HL-60/S4 (cell line): ENCODE data around the gene ADK.
"Not testable (repeated sequence)": the region's sequence is repeated elsewhere in the genome, so short reads cannot be mapped to it uniquely, and the experiment has no call there.

Experiments used
- in situ Hi-C: fragments of 300-500 bp; cut with MboI; formaldehyde crosslinking; loops from 2 replicates; pipeline ENCODE4 v1.14.3; 2022; ENCODE audit warnings: low sequenced_read_pairs

The ADK gene

DNA sequence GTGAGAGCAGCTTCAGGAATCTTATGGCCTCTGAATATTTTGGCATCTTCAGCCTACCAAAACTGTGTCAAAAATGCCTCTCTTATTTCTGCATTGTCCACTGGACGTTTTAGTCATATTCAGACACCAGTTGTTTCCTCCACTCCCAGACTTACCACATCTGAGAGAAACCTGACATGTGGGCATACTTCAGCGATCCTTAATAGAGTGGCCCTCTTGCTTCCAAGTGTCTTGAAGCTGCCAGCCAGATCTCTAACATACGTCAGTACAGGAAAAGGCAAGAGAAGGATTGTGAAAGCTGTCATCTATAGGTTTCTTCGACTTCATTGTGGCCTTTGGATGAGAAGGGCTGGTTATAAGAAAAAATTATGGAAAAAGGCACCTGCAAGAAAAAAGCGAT lies 376.6 kb downstream of the ADK start:
- in situ Hi-C loops, result not testable (repeated sequence)

DNA sequence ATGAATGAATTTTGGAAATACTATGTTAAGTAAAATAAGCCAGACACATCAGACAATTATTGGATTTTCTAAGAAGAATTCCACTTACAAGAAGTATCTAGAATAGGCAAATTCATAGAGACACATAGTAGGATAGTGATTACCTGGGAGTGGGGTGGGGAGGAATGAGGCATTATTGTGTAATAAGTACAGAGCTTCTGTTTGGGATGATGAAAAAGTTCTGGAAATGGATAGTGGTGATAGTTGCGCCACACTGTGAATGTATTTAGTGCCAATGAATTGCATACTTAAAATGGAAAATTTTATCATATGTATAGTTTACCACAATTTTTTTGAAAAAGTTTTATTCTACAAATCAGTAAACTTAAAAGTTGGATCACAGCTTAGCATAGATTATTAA lies 378.2 kb downstream of the ADK start:
- in situ Hi-C loops, result no loop called here

DNA sequence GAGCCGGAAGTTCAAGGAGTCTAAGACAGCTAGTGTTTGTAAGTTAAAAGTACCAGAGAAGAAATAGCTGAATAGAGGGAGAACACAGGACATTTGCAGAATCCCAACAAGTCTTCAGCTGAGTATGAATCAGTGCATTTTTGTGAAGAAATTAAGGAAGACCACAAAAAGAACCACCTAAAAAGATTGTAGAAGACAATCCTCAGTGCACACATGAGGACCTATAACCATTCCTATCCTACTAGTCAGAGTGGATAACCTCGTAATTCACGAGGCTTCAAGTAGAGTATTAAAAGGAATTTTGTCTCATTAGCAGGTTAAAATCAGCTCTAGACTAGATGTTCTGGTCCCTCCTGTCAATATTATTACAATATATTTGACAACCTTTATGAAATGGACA lies 380.0 kb downstream of the ADK start:
- in situ Hi-C loops, result no loop called here

DNA sequence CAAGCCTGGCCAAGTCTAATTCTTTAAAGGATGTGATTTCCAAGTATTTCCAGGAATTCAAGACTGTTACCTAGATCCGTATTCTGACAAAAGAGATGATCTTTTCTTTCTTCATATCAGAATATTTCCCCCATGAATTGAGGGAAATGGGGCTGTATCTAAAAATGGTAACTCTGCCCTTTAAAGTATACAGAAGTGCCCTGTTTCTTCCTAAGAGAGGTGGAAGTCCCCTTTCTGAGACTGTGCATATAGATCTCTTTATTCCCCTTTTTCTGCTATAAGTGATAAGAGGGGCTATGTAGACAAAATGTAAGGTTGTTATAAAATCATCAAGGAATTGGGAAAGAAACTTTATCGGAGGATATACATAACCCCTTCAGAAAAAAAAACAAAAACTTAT lies 388.3 kb downstream of the ADK start:
- in situ Hi-C loops, result no loop called here

DNA sequence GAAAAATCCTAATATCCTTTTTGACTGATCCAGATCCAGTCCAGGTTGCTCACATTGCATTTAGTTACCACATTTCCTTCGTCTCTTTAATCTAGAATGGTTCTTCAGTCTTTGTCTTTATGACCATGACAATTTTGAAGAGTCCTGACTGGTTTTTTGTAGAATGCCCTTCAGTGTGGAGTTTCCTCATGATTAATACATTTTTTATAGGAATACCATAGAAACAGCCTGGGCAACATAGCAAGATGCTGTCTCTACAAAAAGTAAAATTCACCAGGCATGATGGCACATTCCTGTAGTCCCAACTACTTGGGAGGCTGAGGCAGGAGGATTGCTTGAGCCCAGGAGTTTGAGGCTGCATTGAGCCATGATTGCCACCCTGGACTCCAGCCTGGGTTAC lies 390.4 kb downstream of the ADK start:
- in situ Hi-C loops, result no loop called here

DNA sequence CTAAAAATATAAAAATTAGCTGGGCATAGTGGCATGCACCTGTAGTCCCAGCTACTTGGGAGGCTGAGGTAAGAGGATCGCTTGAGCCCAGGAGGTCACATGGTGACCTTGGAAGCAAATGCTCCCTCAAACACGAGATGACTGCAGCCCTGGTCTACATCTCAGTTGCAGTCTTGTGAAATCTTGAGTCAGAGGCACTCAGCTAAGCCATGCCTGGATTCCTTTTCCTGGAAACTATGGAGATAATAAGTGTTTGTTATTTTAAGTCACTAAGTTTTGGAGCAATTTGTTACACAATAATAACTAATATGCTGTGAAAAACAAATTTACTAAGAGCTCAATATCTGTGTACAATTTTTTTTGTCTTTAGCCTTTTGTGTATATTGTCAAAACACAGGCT lies 391.1 kb downstream of the ADK start:
- in situ Hi-C loops, result no loop called here

DNA sequence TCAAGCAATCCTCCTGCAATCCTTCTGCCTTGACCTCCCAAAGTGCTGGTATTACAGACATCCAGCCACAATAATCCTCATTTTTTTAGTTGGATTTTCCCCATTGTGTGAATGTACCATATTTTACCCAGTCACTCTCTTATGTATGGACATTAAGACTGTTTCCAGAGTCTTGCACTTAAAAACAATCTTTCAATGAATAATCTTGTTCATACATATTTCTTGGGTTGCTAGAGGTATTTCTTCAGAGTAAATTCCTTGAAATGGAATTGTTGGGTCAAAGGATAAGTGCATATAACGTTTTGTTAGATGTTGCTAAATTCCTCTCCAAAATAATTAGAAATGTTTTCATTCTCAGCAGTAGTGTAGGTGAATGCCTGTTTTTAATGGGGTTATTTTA lies 392.3 kb downstream of the ADK start:
- in situ Hi-C loops, result no loop called here

DNA sequence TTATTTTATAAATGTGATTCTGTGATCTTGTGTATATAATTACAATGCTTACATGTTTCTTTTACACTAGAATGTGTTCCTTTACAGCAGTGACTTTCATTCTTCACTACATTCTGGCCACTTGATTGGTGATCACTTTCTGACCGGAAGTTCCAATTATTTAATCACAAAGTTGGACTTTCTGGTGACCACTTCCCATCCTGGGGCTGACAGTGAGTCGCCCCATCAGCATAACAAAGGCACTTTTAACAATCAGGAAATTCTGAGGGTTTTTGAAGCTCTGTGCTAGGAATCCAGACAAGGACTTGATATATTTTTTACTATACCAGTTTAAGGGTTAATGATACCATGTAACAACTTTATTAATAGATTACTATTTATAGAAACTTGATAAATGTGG lies 393.1 kb downstream of the ADK start:
- in situ Hi-C loops, result no loop called here

DNA sequence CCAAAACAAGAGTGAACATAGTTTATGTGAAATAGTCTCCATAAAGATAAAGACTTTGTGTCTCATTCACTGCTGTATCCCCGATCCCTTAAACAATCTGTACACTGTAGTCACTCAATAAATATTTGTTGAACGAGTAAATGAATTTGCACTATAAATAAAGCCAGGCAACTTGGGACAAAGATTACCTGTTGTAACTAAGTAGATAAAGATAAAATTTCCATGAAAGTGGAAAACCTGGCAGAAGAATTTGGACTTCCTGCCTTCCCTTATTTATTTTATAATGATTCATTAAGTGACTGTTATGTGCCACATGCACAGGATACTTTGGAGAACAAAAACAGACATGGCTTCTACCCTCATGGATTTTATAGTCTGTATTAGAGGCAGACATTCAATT lies 397.7 kb downstream of the ADK start:
- in situ Hi-C loops, result no loop called here

DNA sequence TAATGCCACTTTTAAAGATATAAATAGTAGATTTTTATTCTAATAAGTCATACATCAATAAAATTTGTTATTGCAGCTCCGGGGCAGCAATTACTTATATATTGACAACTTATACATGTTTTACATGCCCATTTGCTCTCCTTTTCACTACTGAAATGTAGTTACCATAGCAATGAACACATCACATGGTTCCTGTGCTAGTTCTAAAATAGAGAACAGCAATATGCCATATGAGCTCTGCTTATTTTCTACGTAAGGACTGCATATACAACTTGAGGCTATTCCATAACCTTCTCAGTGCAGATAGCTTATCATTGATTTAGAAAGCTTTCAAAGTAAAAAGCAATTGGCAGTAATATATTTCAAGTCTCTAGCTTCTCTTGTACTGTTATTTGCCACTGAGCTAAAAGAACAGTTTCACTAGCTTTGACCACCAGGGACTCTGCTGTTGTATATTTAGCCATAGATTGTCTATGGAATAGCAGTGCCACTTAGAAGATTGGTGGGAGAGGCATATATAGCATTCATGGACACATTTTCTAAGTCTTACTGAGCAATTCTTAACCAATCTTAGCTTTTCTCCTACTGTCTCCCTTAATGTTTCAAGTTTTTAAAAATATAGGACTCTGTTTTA lies 405.2 kb downstream of the ADK start:
- in situ Hi-C loops, result no loop called here

DNA sequence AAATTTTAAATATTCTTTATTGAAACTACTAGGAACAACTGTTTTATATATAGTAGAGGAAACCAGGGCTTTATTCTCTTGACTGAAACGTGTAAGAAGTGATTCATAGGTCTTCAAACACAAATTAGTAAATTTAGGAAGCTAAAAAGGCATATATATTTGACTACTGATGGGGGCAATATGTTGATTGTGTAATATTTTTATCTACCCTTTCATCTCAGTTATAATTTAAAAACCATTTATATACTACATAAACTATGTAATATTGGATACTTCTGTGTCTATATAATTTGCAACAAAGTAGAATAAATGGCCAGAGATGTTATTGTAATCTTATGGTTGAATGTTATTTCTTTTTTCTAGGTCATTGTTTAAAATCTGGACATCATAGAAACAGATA lies 406.1 kb downstream of the ADK start:
- in situ Hi-C loops, result no loop called here

DNA sequence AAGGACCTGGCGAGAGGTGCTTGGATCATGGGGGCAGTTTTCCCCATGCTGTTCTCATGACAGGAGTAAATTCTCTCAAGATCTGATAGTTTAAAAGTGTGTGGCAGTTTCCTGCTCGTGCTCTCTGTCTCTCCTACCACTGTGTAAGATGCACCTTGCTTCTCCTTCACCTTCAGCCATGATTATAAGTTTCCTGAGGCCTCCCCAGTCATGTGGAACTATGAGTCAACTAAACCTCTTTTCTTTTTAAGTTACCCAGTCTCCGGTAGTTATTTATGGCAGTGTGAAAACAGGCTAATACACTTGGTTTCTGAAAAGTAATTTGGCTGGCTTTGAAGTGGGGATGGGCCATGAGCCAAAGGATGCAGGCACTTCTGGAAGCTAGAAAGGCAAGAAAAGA lies 407.4 kb downstream of the ADK start:
- in situ Hi-C loops, result no loop called here

DNA sequence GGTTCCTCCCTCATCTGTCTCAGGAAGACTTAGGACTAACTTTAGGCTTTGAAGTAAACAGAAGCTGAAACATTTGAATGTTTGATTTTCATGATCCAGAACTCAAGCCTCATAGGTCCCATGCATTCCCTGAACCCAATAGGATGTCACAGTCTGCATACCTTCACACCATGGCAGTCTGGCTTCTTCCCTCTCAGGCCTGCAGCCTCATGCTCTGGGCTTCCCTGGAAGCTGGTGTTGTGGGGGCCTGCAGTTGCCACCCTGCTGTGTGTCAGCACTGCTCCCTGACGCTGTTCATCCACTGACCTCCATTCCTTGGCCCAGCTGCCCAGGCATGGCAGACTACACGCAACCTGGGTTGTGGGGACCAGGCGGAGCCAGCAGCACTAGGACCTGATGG lies 407.9 kb downstream of the ADK start:
- in situ Hi-C loops, result no loop called here

DNA sequence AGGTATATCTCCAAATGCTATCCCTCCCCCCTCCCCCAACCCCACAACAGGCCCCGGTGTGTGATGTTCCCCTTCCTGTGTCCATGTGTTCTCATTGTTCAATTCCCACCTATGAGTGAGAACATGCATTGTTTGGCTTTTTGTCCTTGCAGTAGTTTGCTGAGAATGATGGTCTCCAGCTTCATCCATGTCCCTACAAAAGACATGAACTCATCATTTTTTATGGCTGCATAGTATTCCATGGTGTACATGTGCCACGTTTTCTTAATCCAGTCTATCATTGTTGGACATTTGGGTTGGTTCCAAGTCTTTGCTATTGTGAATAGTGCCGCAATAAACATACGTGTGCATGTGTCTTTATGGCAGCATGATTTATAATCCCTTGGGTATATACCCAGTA lies 417.9 kb downstream of the ADK start:
- in situ Hi-C loops, result not testable (repeated sequence)

DNA sequence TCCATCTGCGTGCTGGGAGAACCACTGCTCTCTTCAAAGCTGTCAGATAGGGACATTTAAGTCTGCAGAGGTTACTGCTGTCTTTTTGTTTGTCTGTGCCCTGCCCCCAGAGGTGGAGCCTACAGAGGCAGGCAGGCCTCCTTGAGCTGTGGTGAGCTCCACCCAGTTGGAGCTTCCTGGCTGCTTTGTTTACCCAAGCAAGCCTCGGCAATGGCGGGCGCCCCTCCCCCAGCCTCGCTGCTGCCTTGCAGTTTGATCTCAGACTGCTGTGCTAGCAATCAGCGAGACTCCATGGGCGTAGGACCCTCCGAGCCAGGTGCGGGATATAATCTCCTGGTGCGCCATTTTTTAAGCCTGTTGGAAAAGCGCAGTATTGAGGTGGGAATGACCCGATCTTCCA lies 422.5 kb downstream of the ADK start:
- in situ Hi-C loops, result not testable (repeated sequence)

DNA sequence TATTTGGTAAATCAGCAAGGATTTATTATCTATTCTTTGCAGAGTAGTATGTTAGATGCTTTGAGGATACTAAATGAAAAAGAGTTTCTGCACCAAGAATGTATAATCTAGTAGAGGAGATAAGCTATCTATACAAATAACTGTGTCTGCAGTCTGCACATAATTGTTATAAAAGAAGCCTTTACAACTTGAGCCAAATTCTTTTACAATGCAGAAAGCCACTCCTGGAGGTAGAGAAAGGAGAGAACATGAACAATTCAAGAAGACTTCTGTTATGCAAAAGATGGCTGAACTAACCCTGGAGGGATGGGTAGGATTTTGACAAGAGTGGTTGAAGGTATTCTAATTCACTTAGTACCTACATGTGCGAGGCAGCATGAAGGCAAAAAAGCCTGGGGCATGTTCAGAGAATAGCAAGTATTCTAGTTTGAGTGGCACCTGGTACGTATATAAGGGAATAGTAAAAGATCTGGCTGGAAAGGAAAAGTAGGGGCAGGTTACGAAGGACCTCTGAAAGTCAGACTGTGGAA lies 424.2 kb downstream of the ADK start:
- in situ Hi-C loops, result no loop called here

DNA sequence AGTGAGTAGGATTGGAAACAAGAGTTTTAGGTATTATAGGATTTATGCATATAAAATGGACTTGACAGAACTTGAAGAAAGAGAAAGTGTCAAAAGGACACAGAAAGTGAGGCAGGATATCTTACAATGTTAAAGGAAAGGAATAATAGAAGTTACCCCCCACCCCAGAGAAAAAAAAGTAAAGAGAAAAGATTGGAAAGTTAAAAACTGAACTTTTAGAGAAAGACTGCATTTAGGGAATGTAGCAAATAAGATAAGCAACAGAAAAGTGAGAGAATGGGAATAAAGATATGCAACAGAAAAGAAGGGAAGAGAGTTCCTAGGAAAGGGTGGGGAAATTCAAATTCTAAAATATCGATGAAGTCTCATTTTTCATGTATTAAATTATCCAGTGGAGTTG lies 424.9 kb downstream of the ADK start:
- in situ Hi-C loops, result no loop called here

DNA sequence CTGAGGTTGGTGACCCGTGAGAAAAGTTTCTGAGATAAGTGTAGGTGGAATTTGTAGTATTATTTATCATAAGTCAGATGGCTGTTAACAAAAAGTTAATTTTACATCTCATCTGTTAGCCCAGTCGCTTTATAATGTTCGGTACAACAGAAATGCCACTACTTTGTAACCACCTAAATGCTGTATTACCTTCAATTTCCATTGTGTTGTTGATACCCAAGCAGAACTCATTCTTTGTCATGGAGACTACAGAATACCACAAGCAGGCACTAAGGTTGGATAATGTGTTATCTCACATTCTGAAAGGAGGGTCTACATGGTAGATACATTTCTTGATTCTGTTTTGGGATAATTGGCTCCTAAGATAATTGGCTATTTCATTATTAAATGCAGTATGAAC lies 425.6 kb downstream of the ADK start:
- in situ Hi-C loops, result no loop called here

DNA sequence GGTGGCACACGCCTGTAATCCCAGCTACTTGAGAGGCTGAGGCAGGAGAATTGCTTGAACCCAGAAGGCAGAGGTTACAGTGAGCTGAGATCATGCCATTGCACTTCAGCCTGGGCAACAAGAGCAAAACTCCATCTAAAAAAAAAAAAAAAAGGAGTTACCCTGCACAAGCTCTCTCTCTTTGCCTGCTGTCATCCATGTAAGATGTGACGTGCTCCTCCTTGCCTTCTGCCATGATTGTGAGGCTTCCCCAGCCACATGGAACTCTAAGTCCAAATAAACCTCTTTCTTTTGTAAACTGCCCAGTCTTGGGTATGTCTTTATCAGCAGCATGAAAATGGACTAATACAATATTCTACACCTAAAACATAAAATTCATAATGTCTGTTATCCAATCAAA lies 429.4 kb downstream of the ADK start:
- in situ Hi-C loops, result not testable (repeated sequence)

DNA sequence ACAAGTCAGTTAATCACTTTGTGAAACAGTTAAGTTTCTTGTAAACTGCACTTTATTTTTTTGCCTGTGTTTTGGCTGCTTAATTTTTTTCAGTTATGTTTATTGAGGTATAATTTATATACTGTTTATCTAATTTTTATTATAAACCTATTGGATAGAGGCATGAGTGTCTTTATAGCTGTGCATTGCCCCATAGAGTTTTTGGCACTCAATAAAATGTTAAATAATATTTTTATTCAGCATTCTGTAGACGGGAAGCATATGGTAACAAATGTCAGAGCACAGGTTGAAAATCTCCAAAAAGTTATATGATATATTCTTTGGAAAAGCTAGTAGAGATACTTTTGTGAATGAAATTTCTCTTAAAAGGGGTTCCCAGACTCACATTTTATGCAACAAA lies 431.5 kb downstream of the ADK start:
- in situ Hi-C loops, result no loop called here

DNA sequence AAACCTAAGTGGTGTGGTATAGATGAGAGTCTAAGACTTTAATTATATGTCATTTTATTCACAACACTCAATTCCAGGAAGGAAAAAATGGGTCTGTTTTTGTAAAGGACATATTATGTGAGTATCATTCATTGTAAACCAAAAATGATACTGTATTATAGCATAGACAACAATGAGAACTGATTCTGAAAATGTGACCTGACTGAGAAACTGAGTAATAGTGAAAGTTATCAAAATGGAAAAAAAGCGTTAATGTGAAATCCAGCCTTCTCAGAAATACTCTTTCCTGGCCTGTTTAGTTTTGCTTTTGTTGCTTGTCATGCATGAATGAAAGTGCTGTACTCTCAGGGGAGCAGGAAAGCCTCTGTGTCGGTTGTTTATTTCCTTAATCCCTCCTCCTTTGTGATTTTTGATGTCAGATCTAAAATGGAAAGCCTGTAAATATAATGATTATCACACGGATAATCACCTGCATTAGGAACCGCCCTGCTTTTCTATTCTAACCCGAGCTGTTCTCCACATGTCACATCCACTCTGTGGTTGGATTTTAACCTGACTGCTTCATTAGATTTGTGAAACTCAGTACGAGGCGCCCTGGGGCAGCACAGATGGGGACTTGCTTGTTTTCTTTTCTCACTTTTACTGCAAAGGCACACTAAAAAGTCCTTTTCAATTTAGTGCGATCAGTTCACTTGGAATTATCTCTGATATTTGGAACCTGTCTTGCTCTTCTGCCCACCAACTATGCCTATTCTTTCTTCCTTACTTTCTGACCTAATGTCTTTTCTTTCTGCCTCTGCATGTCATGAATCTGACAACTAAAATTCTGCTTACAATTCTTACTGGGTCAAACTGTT lies 434.4 kb downstream of the ADK start:
- in situ Hi-C loops, result no loop called here

DNA sequence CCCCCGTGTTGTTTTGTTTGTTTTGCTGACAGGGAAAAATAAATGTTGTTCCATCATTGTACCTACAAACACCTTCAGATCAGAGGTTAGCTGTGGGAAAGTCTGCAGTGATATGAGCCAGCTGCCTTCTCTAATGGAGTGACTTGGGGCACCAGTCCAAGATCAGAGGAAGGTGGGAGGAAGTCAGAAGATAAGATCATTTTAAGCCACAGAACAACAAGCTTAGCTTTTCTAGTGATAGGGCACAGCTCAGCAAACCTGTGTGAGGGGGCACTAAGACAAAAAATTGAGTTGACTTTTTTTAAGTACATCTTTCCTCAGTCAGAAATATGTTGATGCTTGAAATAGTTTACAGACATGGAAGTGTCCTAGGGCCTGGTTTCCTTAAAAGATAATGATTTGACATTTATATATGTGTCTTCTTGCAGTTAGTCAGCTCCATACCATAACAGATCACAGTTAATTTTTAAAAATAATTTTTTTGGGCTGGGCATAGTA lies 435.1 kb downstream of the ADK start:
- in situ Hi-C loops, result no loop called here
